ENCODE measurements around the gene FER1L5.
A peak's percentile ranks its signal among the peaks of the same experiment; 100 is the strongest.

Gene FER1L5

GRCh38 chr2:96703021-96703751 is 60.6 kb downstream of the FER1L5 start:
- DNase-seq (ENCODE audit: low read depth): no peak
- no peak for TF ChIP-seq CTCF (IDR thresholded peaks at IDR 0.05; ENCODE audit: control insufficient read depth, extremely low read depth, insufficient read depth)
- H3K4me3 ChIP-seq (ENCODE audit: low read depth, low read length): no peak overlapping the region

GRCh38 chr2:96710985-96711384 is 68.4 kb downstream of the FER1L5 start:
- no peak overlapping the region for H3K4me3 ChIP-seq (ENCODE audit: low read depth, low read length)
- DNase-seq (ENCODE audit: low read depth): no peak
- no peak for TF ChIP-seq CTCF (IDR thresholded peaks at IDR 0.05; ENCODE audit: control insufficient read depth, extremely low read depth, insufficient read depth)

GRCh38 chr2:96715658-96716057 is 73.1 kb downstream of the FER1L5 start:
- TF ChIP-seq CTCF (IDR thresholded peaks at IDR 0.05; ENCODE audit: control insufficient read depth, extremely low read depth, insufficient read depth): no peak
- peak; percentile 54 for DNase-seq (ENCODE audit: low read depth)
- H3K4me3 ChIP-seq (ENCODE audit: low read depth, low read length): no peak overlapping the region

GRCh38 chr2:96716388-96716787 is 73.8 kb downstream of the FER1L5 start:
- no peak for TF ChIP-seq CTCF (IDR thresholded peaks at IDR 0.05; ENCODE audit: control insufficient read depth, extremely low read depth, insufficient read depth)
- no peak overlapping the region for H3K4me3 ChIP-seq (ENCODE audit: low read depth, low read length)
- DNase-seq (ENCODE audit: low read depth): no peak

- DNase-seq (ENCODE audit: low read depth): no peak
- no peak for TF ChIP-seq CTCF (IDR thresholded peaks at IDR 0.05; ENCODE audit: control insufficient read depth, extremely low read depth, insufficient read depth)
- H3K4me3 ChIP-seq (ENCODE audit: low read depth, low read length): no peak overlapping the region
These were observed 83.6 kb downstream of the FER1L5 start for GRCh38 chr2:96726131-96726530.

- TF ChIP-seq CTCF (IDR thresholded peaks at IDR 0.05; ENCODE audit: control insufficient read depth, extremely low read depth, insufficient read depth): no peak
- DNase-seq (ENCODE audit: low read depth): no peak
- H3K4me3 ChIP-seq (ENCODE audit: low read depth, low read length): no peak overlapping the region
These were observed 84.9 kb downstream of the FER1L5 start for GRCh38 chr2:96727431-96727830.

GRCh38 chr2:96729748-96730147 is 87.2 kb downstream of the FER1L5 start:
- DNase-seq (ENCODE audit: low read depth): no peak
- no peak overlapping the region for H3K4me3 ChIP-seq (ENCODE audit: low read depth, low read length)
- no peak for TF ChIP-seq CTCF (IDR thresholded peaks at IDR 0.05; ENCODE audit: control insufficient read depth, extremely low read depth, insufficient read depth)
